NCI-H82 (cell line): ENCODE data around the gene RAPH1.
"Not testable (repeated sequence)": the region's sequence is repeated elsewhere in the genome, so short reads cannot be mapped to it uniquely, and the experiment has no call there.

Experiments used
- DNase-seq: peaks from one replicate; lab custom pipeline; 2025; lab: John Stamatoyannopoulos, UW

Gene RAPH1

DNA sequence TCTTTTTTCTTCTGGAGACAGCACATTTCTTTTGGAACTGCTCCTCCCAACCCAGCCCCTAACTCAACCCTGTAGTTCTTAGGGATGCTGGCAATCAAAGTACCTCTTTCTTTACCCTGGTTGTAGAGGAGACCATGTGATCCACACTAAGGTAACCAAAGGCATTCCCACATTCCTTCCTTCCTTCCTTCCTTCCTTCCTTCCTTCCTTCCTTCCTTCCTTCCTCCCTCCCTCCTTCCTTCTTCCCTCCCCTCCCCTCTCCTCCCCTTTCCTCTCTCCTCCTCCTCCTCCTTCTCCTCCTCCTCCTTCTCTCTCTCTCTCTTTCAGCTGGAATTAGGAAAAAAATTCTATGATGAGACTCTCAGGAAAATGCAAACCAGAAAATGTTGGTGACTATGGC, 13.8 kb upstream of the RAPH1 start:
- DNase-seq: no peak

DNA sequence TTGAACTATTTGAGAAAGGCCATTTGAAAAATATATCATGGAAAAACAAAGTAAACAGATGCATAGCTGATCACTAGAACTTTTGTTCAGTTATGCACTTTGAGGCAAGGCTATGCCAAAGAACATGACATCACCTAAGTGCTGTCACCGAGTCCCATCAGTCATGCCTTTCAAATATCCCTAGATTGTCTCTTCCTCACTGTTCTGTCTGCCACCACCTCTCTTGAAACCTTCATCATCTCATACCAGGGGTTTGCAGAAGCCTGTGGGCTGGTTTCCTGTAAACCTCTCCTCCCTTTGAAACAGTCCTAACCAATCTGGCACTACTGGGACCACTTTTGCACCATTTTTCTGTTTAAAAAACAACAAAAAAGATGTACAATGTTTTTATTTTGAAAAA, 12.3 kb upstream of the RAPH1 start:
- DNase-seq: no peak

DNA sequence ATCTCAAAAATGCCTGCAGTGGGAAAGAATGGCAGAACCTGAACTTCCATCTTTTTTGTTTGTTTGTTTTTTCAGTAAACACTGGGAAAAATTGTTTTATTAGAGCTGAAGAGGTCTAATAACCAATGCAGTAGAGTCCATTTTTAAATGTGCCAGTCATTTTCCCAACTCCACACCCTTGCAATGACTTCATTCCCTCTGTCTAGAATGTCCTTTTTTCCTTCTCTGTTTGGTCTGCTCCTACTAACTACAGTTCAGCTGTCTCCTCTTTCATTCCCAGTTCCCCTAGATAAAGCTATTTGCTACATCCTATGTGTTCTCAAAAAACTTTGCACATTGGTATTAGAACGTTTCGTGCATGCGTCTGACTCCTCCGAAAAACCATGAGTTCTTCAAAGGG, 9.3 kb upstream of the RAPH1 start:
- DNase-seq: no peak

DNA sequence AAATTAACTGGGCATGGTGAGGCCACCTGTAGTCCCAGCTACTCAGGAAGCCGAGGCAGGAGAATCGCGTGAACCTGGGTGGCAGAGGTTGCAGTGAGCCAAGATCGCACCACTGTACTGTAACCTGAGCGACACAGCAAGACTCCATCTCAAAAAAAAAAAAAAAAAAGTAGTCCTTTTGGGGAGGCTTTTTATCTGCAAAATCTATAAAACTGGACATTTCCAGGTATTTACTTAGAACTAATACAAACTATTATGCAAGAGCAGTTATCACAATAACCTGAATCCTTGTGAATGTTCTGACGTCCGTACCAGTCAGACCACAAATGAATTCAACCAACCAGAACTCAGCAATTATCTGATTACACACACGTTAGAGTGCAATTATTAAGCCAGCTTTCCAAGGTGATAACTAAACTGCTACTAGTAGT, 8.8 kb upstream of the RAPH1 start:
- DNase-seq: no peak

DNA sequence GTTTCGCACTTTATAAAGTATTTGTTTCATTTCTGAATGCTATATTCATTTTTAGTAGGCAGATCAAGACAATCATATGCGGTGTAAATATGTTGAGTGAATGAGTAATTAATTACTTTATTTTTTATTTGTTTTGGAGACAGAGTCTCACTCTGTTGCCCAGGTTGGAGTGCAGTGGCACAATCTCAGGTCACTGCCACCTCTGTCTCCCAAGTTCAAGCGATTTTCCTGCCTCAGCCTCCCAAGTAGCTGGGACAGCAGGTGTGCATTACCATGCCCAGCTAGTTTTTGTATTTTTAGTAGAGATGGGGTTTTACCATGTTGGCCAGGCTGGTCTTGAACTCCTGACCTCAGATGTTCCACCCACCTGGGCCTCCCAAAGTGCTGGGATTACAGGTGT, 5.5 kb upstream of the RAPH1 start:
- DNase-seq: not testable (repeated sequence)

DNA sequence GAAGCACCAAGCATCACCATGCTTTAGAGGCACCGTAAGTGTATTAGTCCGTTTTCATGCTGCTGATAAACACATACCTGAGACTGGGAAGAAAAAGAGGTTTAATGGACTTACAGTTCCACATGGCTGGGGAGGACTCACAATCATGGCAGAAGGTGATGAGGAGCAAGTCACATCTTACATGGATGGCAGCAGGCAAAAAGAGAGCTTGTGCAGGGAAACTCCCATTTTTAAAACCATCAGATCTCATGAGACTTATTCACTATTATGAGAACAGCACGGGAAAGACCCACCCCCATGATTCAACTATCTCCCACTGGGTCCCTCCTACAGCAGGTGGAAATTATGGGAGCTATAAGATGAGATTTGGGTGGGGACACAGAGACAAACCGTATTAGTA, 3.1 kb upstream of the RAPH1 start:
- not testable (repeated sequence) for DNase-seq

DNA sequence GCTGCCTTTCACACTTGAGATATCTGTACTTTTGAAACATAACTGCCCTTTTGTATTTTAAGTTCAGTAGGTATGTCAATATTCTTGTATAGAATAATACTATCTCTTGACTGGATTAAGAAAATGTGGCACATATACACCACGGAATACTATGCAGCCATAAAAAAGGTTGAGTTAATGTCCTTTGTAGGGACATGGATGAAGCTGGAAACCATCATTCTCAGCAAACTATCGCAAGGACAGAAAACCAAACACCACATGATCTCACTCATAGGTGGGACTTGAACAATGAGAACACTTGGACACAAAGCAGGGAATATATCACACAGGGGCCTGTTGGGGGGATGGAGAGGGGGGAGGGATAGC, 1.5 kb upstream of the RAPH1 start:
- DNase-seq: not testable (repeated sequence)

DNA sequence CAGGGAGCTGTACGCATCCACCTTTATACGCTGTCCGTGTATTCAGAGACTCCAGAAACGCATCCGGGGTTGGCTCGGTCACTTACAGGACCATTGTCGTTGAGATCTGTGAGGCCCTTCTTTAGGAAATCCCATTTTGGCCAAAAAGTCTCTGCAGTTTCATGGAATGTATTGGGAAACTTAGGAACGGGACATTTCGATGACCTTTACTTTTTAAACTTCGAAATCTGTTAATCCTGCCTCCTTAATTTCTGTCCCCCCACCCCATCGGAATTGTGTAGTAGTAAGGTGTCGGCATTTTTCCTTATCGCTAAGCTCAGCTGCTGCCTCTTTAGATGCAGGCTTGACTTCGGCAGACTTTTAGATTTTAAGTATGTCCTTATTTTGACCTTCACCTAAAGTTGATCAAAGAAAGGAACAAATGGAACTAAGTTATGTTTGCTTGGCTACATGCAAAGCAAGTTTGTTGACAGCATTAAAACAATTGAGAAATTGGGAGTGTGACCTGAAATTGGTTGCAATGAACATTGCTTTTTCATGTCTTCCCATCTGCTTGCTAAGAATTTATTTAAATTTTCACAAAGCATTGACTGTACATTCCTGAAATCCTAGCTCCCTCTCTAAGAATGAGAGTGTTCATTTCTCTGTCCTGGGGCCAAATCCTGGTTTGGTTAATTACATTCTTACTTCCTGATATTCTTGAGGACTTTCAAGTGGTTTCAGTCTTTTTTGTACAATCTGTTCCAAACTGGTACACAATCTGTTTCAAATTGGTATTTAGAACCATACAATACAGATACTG, 884 bp upstream of the RAPH1 start:
- no peak for DNase-seq

DNA sequence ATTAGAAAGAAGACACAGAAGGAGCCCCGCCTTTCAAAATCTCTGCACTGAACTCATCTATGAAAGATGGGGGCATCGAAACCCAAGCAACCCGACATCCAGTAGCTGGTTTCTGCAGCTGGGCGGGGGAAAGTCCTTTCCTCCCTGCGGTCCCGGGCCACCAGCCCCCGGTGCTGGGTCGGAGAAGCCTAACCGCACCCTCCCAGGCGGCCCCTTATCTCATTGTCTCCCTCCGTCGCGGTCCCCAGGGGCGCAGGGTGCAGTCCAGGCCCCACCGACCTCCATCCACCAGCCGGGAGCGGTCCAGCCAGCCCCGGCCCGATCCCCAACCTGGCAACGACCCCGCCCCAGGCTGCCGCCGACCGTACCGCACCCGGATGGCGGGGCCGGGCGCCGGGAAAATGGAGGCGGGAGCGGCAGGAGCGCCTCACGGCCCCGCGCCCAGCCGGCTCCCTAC, 452 bp downstream of the RAPH1 start:
- peak; percentile 71 for DNase-seq

DNA sequence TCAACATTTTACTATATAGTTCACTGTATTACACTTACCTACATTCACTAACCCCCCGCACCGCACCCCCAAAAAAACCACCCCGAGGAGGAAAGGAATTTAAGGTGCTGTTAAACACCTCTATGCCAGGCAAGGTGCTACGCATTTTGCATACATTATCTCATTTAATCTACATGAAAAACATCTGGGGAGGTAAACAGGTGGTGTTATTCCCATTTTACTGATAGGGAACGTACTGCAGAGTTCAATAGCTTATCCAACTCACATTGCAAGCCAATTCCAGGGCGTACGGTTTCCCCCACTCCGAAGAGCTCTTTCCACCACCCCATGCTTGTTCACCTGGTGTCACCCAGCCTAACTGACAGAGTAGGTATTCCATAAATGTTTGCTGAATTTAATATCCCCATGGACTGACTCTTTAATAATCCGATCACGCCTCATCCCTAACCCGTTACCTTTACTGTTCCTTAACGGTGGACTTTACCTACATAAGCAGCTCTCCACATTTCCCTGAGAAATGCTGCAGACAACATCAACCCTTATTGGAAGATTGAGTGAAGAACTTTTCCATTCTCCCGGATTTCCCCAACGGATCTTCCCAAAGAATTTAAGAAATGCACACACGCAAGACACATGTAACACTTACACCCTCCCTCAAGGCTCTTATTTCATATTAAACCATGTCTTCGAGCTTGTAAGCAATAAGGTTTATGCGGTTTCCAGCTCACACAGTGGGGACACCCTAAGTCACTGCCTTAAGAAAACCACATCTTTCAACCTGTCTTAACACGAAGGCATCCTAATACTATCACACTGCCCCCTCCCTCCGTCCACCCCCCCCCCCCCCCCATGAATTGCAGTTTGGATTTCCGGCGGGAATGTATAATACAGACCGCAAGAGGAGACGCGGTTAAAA, 1.2 kb downstream of the RAPH1 start:
- peak; percentile 43 for DNase-seq

DNA sequence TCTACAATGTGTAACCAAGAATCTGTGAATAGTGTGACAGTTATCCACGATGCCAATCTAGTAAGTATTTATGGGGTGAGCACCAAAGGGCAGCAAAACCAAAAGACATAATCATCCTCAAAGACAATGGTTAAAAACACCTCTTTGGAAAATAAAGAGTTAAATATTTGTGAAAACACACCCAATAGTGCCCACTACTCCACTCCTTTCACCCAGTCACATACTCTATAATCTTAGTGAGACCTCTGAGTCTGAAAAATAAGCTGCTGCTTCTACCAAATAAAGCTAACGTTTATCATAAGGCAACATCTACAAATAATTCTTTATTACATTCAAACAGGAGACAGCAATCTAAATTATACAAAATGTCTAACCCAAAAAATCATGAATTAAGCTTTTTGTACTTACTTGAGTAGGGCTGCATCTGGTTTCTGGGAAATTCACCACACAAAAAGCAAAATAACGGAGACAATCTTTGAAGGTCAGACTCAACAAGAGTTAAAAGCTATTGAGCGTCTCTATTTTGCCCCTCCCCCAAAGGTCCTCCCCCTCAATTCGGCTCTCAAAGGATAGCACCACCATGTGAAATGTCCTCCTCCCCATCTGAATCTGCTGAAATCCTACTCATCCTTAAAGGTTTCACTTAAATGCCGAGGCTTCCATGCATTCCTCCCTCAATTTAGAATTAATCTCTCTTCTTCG, 2.0 kb downstream of the RAPH1 start:
- peak; percentile 45 for DNase-seq

DNA sequence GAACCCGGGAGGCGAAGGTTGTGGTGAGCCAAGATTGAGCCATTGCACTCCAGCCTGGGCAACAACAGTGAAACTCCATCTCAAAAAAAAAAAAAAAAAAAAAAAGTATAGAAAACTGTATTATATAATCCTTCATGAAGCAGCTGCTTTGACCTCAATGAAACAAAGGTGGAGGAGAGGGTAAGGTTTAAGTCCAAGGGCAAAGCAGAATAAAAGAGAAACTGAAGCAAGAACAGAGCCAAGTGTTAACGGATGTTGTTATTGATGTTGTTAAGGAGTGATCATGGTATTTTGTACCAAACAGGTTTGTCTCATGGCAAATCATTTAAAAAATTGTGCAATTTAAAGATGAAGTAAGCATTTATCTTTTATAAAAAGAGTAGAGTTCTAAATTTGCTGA, 7.4 kb downstream of the RAPH1 start:
- no peak for DNase-seq

DNA sequence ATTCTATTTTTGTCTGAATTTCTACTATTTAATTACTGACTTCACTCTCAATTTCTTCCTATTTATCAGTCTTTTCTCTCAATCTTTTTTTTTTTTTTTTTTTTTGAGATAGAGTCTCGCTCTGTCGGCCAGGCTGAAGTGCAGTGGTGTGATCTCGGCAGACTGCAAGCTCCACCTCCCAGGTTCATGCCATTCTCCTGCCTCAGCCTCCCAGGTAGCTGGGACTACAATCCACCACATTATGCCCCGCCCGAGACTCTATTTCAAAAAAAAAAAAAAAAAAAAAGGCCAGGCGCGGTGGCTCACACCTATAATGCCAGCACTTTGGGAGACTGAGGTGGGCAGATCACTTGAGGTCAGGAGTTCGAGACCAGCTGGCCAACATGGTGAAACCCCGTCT, 21.8 kb downstream of the RAPH1 start:
- not testable (repeated sequence) for DNase-seq

DNA sequence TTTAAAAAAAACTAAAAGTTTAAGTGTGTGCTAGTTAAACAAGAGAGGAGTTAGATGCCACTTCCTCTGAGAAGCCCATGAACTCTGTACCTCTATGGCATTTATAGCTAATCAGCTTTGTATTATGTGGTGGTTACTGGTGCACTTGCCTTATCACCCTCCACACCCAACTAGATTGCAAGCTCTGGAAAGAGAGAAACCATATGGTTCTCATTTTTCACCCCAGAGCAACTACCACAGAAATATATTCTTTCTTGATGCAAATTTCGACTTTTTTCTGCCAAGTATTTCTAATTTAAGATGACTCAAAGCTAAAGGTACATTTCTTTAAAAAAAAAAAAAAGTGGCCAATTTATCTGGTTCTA, 24.2 kb downstream of the RAPH1 start:
- DNase-seq: no peak

DNA sequence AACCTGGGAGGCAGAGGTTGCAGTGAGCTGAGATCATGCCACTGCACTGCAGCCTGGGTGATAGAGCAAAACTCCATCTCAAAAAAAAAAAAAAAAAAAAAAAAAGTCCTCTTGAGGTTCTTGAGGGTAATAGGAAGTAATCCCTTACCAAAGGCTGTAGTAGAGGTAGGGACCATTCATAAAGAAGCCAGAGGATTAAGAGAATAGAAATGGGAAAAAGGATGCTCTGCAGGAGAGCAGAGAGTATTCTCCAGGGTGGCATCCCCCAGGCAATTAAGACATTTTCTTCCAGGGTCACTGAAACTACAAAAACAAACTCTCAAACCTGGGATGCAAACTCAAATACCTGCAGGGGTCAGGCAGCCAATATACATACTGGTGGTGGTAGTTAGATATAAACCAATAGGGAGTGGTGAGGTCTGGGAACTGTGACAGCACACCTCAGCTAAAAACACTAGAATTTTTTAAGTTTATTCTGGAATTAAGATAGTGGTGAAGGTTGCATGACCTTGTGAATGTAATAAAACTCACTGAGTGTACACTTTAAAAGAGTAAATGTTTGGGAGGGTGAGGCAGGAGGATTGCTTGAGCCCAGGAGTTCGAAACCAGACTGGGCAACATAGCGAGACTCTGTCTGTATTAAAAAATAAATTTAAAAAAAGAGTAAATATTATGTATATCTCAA, 24.7 kb downstream of the RAPH1 start:
- no peak for DNase-seq

DNA sequence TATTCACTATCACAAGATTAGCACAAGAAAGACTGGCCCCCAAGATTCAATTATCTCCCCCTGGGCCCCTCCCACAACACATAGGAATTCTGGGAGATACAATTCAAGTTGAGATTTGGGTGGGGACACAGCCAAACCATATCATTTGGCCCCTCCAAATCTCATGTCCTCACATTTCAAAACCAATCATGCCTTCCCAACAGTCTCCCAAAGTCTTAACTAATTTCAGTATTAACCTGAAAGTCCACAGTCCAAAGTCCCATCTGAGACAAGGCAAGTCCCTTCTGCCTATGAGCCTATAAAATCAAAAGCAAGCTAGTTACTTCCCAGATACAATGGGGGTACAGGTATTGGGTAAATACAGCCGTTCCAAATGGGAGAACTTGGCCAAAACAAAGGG, 31.6 kb downstream of the RAPH1 start:
- not testable (repeated sequence) for DNase-seq

DNA sequence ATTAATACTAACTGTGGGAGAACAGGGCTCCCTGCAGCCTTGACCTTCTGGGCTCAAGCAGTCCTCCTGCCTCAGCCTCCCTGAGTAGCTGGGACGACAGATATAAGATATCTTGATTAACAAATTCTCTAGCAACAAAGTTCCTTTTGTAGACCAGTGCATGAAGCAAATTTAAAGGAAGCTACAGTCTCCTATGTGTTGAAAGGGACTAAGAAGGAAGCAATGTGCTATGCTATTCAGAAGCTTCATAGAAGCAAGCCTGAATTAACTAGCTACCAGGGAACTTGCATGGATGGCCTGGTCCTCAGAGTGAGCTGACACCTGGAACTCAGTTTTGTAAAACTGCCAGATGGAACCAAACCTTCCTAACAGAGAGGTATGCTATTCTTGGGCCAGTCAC, 33.2 kb downstream of the RAPH1 start:
- DNase-seq: no peak

DNA sequence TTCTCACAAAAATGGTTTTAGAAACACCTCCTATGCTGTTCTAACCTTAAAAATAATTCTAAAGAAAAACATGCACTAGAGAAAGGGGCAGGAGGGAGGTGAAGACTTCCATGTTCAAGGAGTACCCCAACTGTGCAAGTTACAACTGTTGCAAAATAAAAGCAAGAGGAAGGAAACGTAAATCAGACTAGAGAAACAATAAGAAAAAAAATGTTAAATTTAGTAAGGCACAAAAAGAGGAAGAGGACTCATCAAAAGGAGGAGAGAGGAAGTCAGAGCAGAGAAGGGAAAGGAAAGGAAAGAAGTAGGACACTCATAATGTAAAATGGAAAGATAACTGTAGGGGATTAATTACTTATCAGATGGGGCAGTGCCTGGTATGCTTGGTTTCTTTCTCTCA, 34.1 kb downstream of the RAPH1 start:
- DNase-seq: no peak

DNA sequence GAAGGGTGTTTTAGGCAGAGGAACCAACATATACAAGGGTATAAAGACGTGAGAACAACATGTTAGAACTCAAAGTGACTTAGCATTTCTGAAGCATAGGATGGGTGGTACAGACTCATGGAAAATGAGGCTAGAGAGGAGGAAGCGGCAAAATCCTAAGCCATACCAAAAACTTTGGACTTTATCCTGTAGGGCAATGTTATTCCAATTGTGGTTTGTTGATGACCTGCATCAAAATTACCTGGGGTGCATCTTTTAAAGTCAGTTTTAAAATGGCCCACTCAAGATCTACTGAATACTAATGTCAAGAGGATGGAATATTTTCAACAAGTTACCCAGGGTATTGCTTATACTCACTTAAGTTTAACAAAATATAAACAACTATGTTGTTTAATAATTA, 34.8 kb downstream of the RAPH1 start:
- DNase-seq: no peak

DNA sequence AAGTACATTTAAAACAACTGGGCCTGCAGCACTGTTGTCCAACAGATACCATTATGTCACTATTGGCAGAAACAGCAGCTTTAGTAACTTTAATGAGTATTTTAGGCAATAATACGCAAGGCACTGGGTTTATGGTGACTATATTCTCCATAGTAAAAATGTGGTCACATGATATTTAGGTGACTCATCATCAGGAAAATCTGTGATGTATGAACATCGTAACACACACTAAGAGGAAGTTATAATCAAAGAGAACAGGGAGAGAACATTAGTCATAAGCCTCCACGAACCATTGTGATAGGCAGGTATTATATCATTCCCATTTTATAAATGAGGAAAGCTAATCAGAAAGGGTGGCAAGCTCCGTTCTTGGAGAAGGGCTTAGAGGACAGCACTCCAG, 36.9 kb downstream of the RAPH1 start:
- no peak for DNase-seq

DNA sequence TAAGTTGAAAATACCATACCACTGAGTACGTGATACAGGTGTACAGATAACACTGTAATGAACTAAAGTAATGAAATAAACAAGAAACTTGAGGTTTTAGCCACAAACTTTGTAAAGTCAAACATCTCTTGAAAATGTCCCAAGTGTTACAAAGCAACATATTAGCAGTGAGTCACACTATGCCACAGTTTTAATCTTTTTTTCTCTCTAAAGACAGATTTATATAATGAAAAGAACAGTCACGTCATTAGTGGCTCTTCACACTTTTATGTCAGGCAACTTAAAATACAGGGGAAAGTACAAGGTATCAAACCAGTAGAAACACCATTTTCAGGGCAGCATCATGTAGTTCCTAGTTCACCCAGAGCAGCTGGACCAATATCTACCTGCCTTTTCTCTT, 42.1 kb downstream of the RAPH1 start:
- no peak for DNase-seq

DNA sequence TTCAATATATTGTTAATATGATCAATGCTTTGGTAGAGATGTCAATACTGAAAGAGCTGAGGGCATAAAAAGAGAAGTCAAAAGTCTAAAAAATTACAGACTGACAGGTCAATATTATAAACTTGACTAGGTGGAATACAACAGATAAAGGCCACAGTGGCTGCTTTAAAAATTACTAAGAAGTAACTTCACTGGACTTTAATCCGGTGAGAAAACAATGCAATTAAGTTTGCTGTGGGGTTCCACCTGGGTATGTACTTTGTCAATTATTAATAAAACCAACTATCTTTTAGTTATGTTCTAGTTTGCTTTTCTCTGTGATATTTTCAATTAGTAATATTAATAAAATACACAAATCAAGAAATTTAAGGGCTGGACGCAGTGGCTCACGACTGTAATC, 44.7 kb downstream of the RAPH1 start:
- DNase-seq: no peak
